K562 (cell line): ENCODE data around the gene PPFIBP2. TPM values are rescaled to one million over a fixed set of nuclear protein-coding genes. Genes with fewer than 3 reads are reported as not detected.

Source experiments
- ATAC-seq: fragments of 200-7000 bp; cut with Tn5 transposase; 3 replicates; pipeline ENCODE4 v1.9.1; 2020; ENCODE audit warnings: moderate library complexity
- BruUV-seq: library from RNA; stranded (reverse); fragments of 400-500 nt; replicated peaks from 2 replicates; lab custom pipeline; 2021; lab: Mats Ljungman, UMichigan
- CTCF ChIA-PET: fragments of 300-600 bp; formaldehyde crosslinking; extraction: SDS; loops from one replicate; lab custom pipeline; 2021; ENCODE audit warnings: low intra/inter-chr PET ratio; lab: Yijun Ruan, JAX
- POLR2A ChIA-PET: fragments of 300-600, 350-650 bp; sonication (Branson Sonifier 250); formaldehyde crosslinking; extraction: SDS; loops from one replicate; lab custom pipeline; 2021; ENCODE audit warnings: antibody characterized with exemption, inconsistent platforms; lab: Yijun Ruan, JAX
- DNase-seq, 4 experiments: peaks; one replicate each; pipeline versions ENCODE4 v3.0.0 to v3.0.0-alpha.2; 2011 to 2018; ENCODE audit warnings: low spot score in 3 of 4, mixed read lengths in 3 of 4; ENCODE audit errors: extremely low read depth in 1 of 4
- FAIRE-seq: peaks from 2 replicates; lab custom pipeline; 2011; peaks lifted over from hg19 to GRCh38; lab: Jason Lieb, UNC
- H2AFZ ChIP-seq: 2 replicates; pipeline ENCODE4 v1.6.0; 2011; ENCODE audit warnings: low read depth, low read length, control low read depth, inconsistent platforms
- H3K27ac ChIP-seq: fragments of 200-600 bp; 3 replicates; pipeline ENCODE4 v1.8.0; 2011; ENCODE audit warnings: low read depth, mild to moderate bottlenecking, control low read depth, inconsistent platforms, low read length, moderate library complexity, mixed read lengths; ENCODE audit errors: extremely low read depth
- H3K27me3 ChIP-seq, 2 experiments: fragments of 300-600 bp in 1 of 2; 2 replicates in 1 of 2; 3 replicates in 1 of 2; pipeline versions ENCODE4 v1.6.0 to v1.8.0; 2011; ENCODE audit warnings: inconsistent platforms in 2 of 2, low read length in 2 of 2, mild to moderate bottlenecking in 1 of 2, mixed read lengths in 1 of 2, moderate library complexity in 1 of 2; ENCODE audit not compliant: control insufficient read depth in 2 of 2, insufficient read depth in 2 of 2
- H3K36me3 ChIP-seq: fragments of 300-600 bp; 3 replicates; pipeline ENCODE4 v1.8.0; 2011; ENCODE audit warnings: mild to moderate bottlenecking, low read length, inconsistent platforms; ENCODE audit not compliant: control insufficient read depth, insufficient read depth
- H3K4me1 ChIP-seq, 2 experiments: fragments of 200-600 bp in 1 of 2; replicated peaks in 1 of 2; 2 replicates in 1 of 2; 3 replicates in 1 of 2; pipeline versions ENCODE4 v1.5.1 to v1.8.0; 2011; ENCODE audit warnings: inconsistent platforms in 2 of 2, low read length in 2 of 2, mild to moderate bottlenecking in 1 of 2, mixed read lengths in 1 of 2, moderate library complexity in 1 of 2; ENCODE audit not compliant: control insufficient read depth in 2 of 2, insufficient read depth in 2 of 2
- H3K4me2 ChIP-seq: 2 replicates; pipeline ENCODE4 v1.6.1; 2011; ENCODE audit warnings: low read length, control low read depth, inconsistent platforms, mixed read lengths; ENCODE audit not compliant: insufficient read depth
- H3K4me3 ChIP-seq: fragments of 200-600 bp; sonication (generic), shearing (Covaris generic); 2 replicates; pipeline ENCODE4 v1.5.1; 2016; ENCODE audit warnings: control low read depth, inconsistent platforms
- H3K79me2 ChIP-seq: fragments of 200-600 bp; 3 replicates; pipeline ENCODE4 v1.8.0; 2011; ENCODE audit warnings: low read length, inconsistent platforms; ENCODE audit not compliant: control insufficient read depth, insufficient read depth
- H3K9ac ChIP-seq, 2 experiments: 2 replicates each; pipeline versions ENCODE4 v1.6.0 to v1.6.1; 2011; ENCODE audit warnings: low read depth in 2 of 2, low read length in 2 of 2, control low read depth in 1 of 2, inconsistent platforms in 1 of 2, mild to moderate bottlenecking in 1 of 2, mixed read lengths in 1 of 2; ENCODE audit not compliant: insufficient read depth in 1 of 2
- H3K9me1 ChIP-seq: one replicate; pipeline ENCODE4 v1.6.0; 2011; ENCODE audit warnings: inconsistent platforms, mild to moderate bottlenecking, low read length, moderate library complexity; ENCODE audit not compliant: control insufficient read depth, insufficient read depth
- H3K9me3 ChIP-seq: replicated peaks from 2 replicates; pipeline ENCODE4 v1.5.1; 2011; ENCODE audit warnings: low read depth, low read length, inconsistent platforms; ENCODE audit not compliant: control insufficient read depth, insufficient read depth
- H4K20me1 ChIP-seq: replicated peaks from 2 replicates; pipeline ENCODE4 v1.6.1; 2011; ENCODE audit warnings: low read length, inconsistent platforms, mixed read lengths; ENCODE audit not compliant: control insufficient read depth, insufficient read depth
- CC2D1A ChIP-seq: fragments of 450-650 bp; IDR thresholded peaks from 2 replicates; pipeline ENCODE4 v1.6.1; 2017; ENCODE audit warnings: mild to moderate bottlenecking
- DLX4 ChIP-seq: fragments of 250-450 bp; sonication (Bioruptor Pico); IDR thresholded peaks from 2 replicates; pipeline ENCODE4 v1.6.1; 2021; ENCODE audit warnings: mild to moderate bottlenecking
- DMBX1 ChIP-seq: fragments of 250-450 bp; sonication (Bioruptor Pico); IDR thresholded peaks from 2 replicates; pipeline ENCODE4 v1.8.0; 2022; ENCODE audit warnings: inconsistent platforms, mild to moderate bottlenecking, moderate library complexity, borderline replicate concordance
- E2F1 ChIP-seq: sonication (generic); formaldehyde crosslinking; IDR thresholded peaks from 2 replicates; pipeline ENCODE4 v1.8.1; 2023; ENCODE audit warnings: mild to moderate bottlenecking, missing genetic modification reagents, moderate library complexity
- JUND ChIP-seq, 2 experiments: IDR thresholded peaks; 2 replicates in 1 of 2; 3 replicates in 1 of 2; pipeline ENCODE4 v1.6.1; 2011; ENCODE audit warnings: borderline replicate concordance in 2 of 2, low read depth in 2 of 2, low read length in 2 of 2, improper control_type of control experiment in 1 of 2, missing biosample characterization in 1 of 2, missing genetic modification characterization in 1 of 2, missing genetic modification reagents in 1 of 2
- LCOR ChIP-seq: sonication (generic); formaldehyde crosslinking; IDR thresholded peaks from 2 replicates; pipeline ENCODE4 v1.8.0; 2022; ENCODE audit warnings: mild to moderate bottlenecking, missing genetic modification reagents
- YY1 ChIP-seq, 3 experiments: IDR thresholded peaks; 2 replicates each; pipeline ENCODE4 v1.6.1; 2011; ENCODE audit warnings: low read length in 2 of 3, mild to moderate bottlenecking in 2 of 3, moderate library complexity in 2 of 3, borderline replicate concordance in 1 of 3, control low read depth in 1 of 3, low read depth in 1 of 3; ENCODE audit not compliant: insufficient read depth in 3 of 3, insufficient replicate concordance in 2 of 3, control insufficient read depth in 1 of 3, insufficient read length in 1 of 3; ENCODE audit errors: extremely low read depth in 1 of 3
- ZNF311 ChIP-seq: fragments of 250-450 bp; sonication (Bioruptor Pico); IDR thresholded peaks from 2 replicates; pipeline ENCODE4 v1.4.0; 2020; ENCODE audit warnings: mild to moderate bottlenecking, moderate library complexity
- WGBS: fragments of 100-300 bp; shearing (Covaris generic); methylation state at CpG from one replicate; pipeline ENCODE4 v1.1.6; 2016; ENCODE audit warnings: low coverage, mixed read lengths; ENCODE audit not compliant: insufficient coverage; ENCODE audit errors: missing lambda C conversion rate; 5-methylcytosine and 5-hydroxymethylcytosine counted together
- in situ Hi-C: fragments of 300-500 bp; cut with MboI; formaldehyde crosslinking; loops from 4 replicates; pipeline ENCODE4 v1.15.0; 2018; ENCODE audit warnings: inconsistent platforms, mixed read lengths
- intact Hi-C: fragments of 100-400 bp; cut with micrococcal nuclease; formaldehyde crosslinking; loops from 2 replicates; pipeline ENCODE4 v1.14.2; 2022
- polyA plus RNA-seq, 8 experiments: library from polyadenylated mRNA; depleted of rRNA in 4 of 8; stranded (reverse) in 5 of 8; unstranded in 3 of 8; fragments of >200 nt; fragmentation: Nextera tagmentation in 2 of 8; fragmentation: Illumina TruSeq in 1 of 8; extraction: Ambion mirVana in 2 of 8; extraction: Trizol in 1 of 8; gene quantifications; 2 replicates each; pipeline versions ENCODE4 v1.2.1 to v1.2.3, GENCODE V29; 2011 to 2014; ENCODE audit warnings: inconsistent platforms in 1 of 8, missing spikeins in 1 of 8
- total RNA-seq, 7 experiments: library from RNA; depleted of rRNA in 6 of 7; stranded (reverse); fragments of >200 nt in 6 of 7; fragmentation: Illumina TruSeq in 2 of 7; extraction: Trizol in 2 of 7; gene quantifications; 2 replicates each; pipeline versions ENCODE4 v1.2.1 to v1.2.3, GENCODE V29; 2011 to 2021; ENCODE audit warnings: low replicate concordance in 1 of 7
- TF ChIP-seq, protein P1 (sequence below): IDR thresholded peaks from 3 replicates; pipeline ENCODE4 v1.6.1; 2011; ENCODE audit warnings: borderline replicate concordance, mild to moderate bottlenecking, moderate library complexity; ENCODE audit not compliant: insufficient read length; ENCODE audit errors: extremely low read depth

The PPFIBP2 gene
- total and polyA plus RNA-seq, 9 of the 15 experiments (the other 6 are each of a cell fraction or from before 2014, with no cell fraction given) = 0.18 to 3.4 (median 1.2) TPM

DNA sequence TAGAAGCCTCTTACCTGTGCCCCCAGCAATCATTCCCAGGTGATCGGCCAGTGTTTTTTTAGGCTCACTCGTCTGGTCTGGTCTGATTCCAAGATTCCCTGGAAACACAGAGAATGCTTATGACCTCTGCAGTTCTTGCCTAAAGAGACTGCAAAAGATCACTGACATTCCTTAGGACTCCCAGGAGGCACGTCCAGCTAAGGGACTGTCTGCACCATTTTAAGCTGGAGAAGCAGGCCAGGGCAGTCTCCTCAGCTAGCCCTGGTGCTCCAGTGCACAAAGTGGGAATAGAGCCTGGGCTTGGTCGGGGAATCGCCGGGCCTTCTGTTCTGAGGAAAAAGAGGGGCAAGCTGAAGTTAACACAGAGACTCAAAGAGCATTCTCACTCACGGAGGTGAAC lies 154.7 kb downstream of the PPFIBP2 start (continued):
- TF ChIP-seq, protein P1, sequence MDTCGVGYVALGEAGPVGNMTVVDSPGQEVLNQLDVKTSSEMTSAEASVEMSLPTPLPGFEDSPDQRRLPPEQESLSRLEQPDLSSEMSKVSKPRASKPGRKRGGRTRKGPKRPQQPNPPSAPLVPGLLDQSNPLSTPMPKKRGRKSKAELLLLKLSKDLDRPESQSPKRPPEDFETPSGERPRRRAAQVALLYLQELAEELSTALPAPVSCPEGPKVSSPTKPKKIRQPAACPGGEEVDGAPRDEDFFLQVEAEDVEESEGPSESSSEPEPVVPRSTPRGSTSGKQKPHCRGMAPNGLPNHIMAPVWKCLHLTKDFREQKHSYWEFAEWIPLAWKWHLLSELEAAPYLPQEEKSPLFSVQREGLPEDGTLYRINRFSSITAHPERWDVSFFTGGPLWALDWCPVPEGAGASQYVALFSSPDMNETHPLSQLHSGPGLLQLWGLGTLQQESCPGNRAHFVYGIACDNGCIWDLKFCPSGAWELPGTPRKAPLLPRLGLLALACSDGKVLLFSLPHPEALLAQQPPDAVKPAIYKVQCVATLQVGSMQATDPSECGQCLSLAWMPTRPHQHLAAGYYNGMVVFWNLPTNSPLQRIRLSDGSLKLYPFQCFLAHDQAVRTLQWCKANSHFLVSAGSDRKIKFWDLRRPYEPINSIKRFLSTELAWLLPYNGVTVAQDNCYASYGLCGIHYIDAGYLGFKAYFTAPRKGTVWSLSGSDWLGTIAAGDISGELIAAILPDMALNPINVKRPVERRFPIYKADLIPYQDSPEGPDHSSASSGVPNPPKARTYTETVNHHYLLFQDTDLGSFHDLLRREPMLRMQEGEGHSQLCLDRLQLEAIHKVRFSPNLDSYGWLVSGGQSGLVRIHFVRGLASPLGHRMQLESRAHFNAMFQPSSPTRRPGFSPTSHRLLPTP = no peak

DNA sequence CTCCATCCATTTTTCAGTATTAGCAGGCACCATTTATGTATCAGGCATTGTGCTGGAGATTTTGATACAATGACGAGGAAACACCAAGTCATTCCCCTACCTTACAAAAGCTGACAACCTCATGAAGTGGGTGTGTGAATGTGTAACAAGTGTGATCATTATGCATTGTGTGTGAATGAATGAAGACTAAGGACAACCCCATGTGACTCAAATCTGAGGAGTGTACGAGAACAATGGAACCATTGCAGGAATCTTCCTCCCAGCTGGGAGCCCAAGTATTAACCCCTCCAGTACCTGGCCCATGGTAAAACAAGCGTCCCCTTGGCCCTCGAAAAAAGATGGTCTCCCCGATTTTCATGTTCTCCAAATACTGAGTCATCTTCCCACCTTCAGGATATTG lies 155.1 kb downstream of the PPFIBP2 start:
- Histone ChIP-seq H3K4me3 (no peak overlapping the region), H3K4me2 (no peak overlapping the region), H3K4me1 (peaks cover 0 to 8% of the 10 kb centered on the region in 2 experiments; a peak in 4 of 5 replicates), H4K20me1 (no peaks in the 10 kb centered on the region), H3K79me2 (no peaks in the 10 kb centered on the region), H2AFZ (no peak overlapping the region), H3K27me3 (peaks cover 0 to 10% of the 10 kb centered on the region in 2 experiments; a peak in 2 of 5 replicates), H3K9me1 (no peaks in the 10 kb centered on the region), H3K36me3 (no peaks in the 10 kb centered on the region), H3K9ac (no peak overlapping the region), H3K27ac (no peak overlapping the region), H3K9me3 (no peaks in the 10 kb centered on the region)
- POLR2A ChIA-PET = interaction anchor here (0.6 to 0.7 kb wide), 2 partner anchors 9 to 84 kb away, joined by 3 read pairs; no protein-coding TSS in a partner anchor
- in situ Hi-C loops = loop anchor here (25.0 kb wide), 1 partner anchor 582 kb away; the partner anchor contains the start of gene RBMXL2
- CTCF ChIA-PET = no interaction called here
- ATAC-seq (no peak), DNase-seq (no peak), FAIRE-seq (no peak)
- intact Hi-C loops = no loop called here
- TF ChIP-seq DMBX1 (CRISPR knock-in tag) = no peak
- TF ChIP-seq E2F1 (CRISPR knock-in tag) = no peak
- TF ChIP-seq CC2D1A = no peak
- TF ChIP-seq YY1 (IDR thresholded peaks at IDR 0.05; ENCODE audit: borderline replicate concordance in 1 of 3, control insufficient read depth in 1 of 3, extremely low read depth in 1 of 3, insufficient read depth in 3 of 3, insufficient read length in 1 of 3, insufficient replicate concordance in 2 of 3, low read depth in 1 of 3, low read length in 2 of 3) = no peak
- TF ChIP-seq JUND (IDR thresholded peaks at IDR 0.05; ENCODE audit: borderline replicate concordance, low read depth, low read length) = no peak
- no peak for TF ChIP-seq JUND (tag; IDR thresholded peaks at IDR 0.05; ENCODE audit: borderline replicate concordance, low read depth, low read length)
- TF ChIP-seq LCOR = no peak
- no peak for TF ChIP-seq DLX4 (CRISPR knock-in tag)
- TF ChIP-seq ZNF311 (CRISPR knock-in tag) = no peak
- BruUV-seq = no TSS peak
- WGBS = 29% methylated on average over 5 of the region's 5 CpGs
